ENCODE data around the gene RBMS1. TPM values are rescaled to one million over a fixed set of nuclear protein-coding genes. Genes with fewer than 3 reads are reported as not detected.

The RBMS1 gene
- total and polyA plus RNA-seq, 2 donors (not counting 1 experiment from before 2014, with no cell fraction given) = 18.0 to 36.7 TPM

DNA sequence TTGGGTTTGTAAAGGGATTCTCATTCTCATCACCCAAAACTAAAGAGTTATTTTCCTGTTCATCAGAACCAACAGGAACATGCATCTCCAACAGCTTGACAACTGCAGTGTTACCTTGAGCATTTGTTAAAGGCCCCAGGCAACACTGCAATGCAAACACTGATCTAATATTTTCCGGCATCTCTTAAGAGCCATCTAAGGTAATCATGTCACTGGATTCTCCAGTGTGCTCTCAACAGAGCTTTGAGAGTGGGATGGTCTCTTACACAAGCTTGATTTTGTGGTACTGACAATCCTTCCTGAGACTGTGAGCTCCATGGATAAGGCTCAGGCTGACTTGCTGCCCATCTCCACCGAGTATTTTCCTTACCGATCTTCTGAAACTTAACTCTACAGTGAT lies 203.0 kb downstream of the RBMS1 start:
- ATAC-seq (ENCODE audit: low read depth) (no peak), DNase-seq (no peak)
- H3K4me3 Mint-ChIP-seq = no peak overlapping the region
- no peak overlapping the region for H3K27ac Mint-ChIP-seq
- H3K27me3 Mint-ChIP-seq = no peaks in the 10 kb centered on the region
- H3K36me3 ChIP-seq (replicated peaks in 1 of 2; ENCODE audit: control extremely low read depth in 1 of 2, control insufficient read depth in 1 of 2, extremely low read depth in 1 of 2, insufficient read depth in 2 of 2, low read length in 1 of 2) = peaks cover 7 to 24% of the 10 kb centered on the region in 2 experiments
- no peaks in the 10 kb centered on the region for H3K27me3 ChIP-seq (replicated peaks in 1 of 4; ENCODE audit: control extremely low read depth in 1 of 4, control insufficient read depth in 3 of 4, insufficient read depth in 4 of 4, low read length in 3 of 4)
- no peaks in the 10 kb centered on the region for H3K79me2 ChIP-seq (ENCODE audit: control insufficient read depth, insufficient read depth, low read length)
- no peak overlapping the region for H3K4me3 ChIP-seq (ENCODE audit: control extremely low read depth in 1 of 5, extremely low read depth in 1 of 5, insufficient read depth in 1 of 5, low read depth in 2 of 5, low read length in 4 of 5)
- no peak overlapping the region for H3K9ac ChIP-seq (ENCODE audit: low read length)
- no peaks in the 10 kb centered on the region for H3K9me3 Mint-ChIP-seq (ENCODE audit: insufficient read depth)
- H3K4me1 ChIP-seq (ENCODE audit: control insufficient read depth in 2 of 2, insufficient read depth in 2 of 2, low read length in 2 of 2) = no peaks in the 10 kb centered on the region
- ChIA-PET POLR2A (no interaction called here), CTCF (interaction anchor here (1.1 to 2.4 kb wide), 5 partner anchors 20 to 704 kb away, joined by 3 to 9 read pairs (median 3); no protein-coding TSS in a partner anchor)
- no peak overlapping the region for H2AFZ ChIP-seq (ENCODE audit: insufficient read depth, low read depth, low read length, poor library complexity, severe bottlenecking)
- no peak overlapping the region for H3K27ac ChIP-seq (ENCODE audit: low read length in 2 of 2)
- TF ChIP-seq EZH2 (IDR thresholded peaks at IDR 0.05; ENCODE audit: borderline replicate concordance, insufficient read depth, low read depth, low read length, poor library complexity, severe bottlenecking) = no peak
- TF ChIP-seq, protein P1, sequence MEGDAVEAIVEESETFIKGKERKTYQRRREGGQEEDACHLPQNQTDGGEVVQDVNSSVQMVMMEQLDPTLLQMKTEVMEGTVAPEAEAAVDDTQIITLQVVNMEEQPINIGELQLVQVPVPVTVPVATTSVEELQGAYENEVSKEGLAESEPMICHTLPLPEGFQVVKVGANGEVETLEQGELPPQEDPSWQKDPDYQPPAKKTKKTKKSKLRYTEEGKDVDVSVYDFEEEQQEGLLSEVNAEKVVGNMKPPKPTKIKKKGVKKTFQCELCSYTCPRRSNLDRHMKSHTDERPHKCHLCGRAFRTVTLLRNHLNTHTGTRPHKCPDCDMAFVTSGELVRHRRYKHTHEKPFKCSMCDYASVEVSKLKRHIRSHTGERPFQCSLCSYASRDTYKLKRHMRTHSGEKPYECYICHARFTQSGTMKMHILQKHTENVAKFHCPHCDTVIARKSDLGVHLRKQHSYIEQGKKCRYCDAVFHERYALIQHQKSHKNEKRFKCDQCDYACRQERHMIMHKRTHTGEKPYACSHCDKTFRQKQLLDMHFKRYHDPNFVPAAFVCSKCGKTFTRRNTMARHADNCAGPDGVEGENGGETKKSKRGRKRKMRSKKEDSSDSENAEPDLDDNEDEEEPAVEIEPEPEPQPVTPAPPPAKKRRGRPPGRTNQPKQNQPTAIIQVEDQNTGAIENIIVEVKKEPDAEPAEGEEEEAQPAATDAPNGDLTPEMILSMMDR (IDR thresholded peaks at IDR 0.05) = no peak
- intact Hi-C loops (cut with micrococcal nuclease) = no loop called here
- H3K4me1 Mint-ChIP-seq = peaks cover 7% of the 10 kb centered on the region
- 100% methylated on average over 2 of the region's 3 CpGs for WGBS (ENCODE audit: insufficient coverage)
- H3K4me2 ChIP-seq (replicated peaks; ENCODE audit: low read depth, low read length, poor library complexity, severe bottlenecking) = no peak overlapping the region
- H3K9me3 ChIP-seq (ENCODE audit: control extremely low read depth in 1 of 3, control insufficient read depth in 2 of 3, insufficient read depth in 1 of 3, low read length in 2 of 3) = no peaks in the 10 kb centered on the region
- no peaks in the 10 kb centered on the region for H4K20me1 ChIP-seq (ENCODE audit: control insufficient read depth, insufficient read depth, low read length, poor library complexity, severe bottlenecking)

DNA sequence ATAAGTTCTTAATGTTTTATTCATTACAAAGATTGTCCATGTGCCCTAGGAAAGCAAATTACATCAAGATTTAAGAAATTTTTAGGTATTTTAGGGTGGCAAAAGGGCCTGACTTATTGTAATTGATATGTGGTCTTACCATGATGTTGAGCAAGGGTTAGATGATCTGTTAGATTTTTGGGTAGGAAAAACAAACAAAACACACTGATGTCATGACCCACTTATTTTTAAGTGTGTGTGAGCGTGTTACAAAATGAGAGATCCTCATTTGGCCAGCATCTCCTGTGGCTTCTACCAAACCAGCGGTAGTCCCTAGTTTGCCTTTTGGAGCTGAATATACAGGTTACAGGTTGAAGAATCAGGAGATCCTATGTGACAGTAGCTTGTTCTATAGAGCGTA lies 203.8 kb downstream of the RBMS1 start:
- Mint-ChIP-seq H3K4me1 (peaks cover 7% of the 10 kb centered on the region), H3K9me3 (ENCODE audit: insufficient read depth) (no peaks in the 10 kb centered on the region), H3K4me3 (no peak overlapping the region), H3K27ac (no peak overlapping the region), H3K27me3 (no peaks in the 10 kb centered on the region)
- H2AFZ ChIP-seq (ENCODE audit: insufficient read depth, low read depth, low read length, poor library complexity, severe bottlenecking) = no peak overlapping the region
- H3K27ac ChIP-seq (ENCODE audit: low read length in 2 of 2) = no peak overlapping the region
- intact Hi-C loops (cut with micrococcal nuclease) = no loop called here
- no peaks in the 10 kb centered on the region for H4K20me1 ChIP-seq (ENCODE audit: control insufficient read depth, insufficient read depth, low read length, poor library complexity, severe bottlenecking)
- no peak overlapping the region for H3K4me2 ChIP-seq (replicated peaks; ENCODE audit: low read depth, low read length, poor library complexity, severe bottlenecking)
- ChIA-PET POLR2A (no interaction called here), CTCF (interaction anchor here (1.1 to 2.3 kb wide), 4 partner anchors 20 to 705 kb away, joined by 3 to 7 read pairs (median 4); no protein-coding TSS in a partner anchor)
- WGBS (ENCODE audit: insufficient coverage) = 100% methylated on average over 2 of the region's 3 CpGs
- DNase-seq (no peak), ATAC-seq (ENCODE audit: low read depth) (no peak)
- no peaks in the 10 kb centered on the region for H3K79me2 ChIP-seq (ENCODE audit: control insufficient read depth, insufficient read depth, low read length)
- TF ChIP-seq, protein P1 (IDR thresholded peaks at IDR 0.05) = no peak
- TF ChIP-seq EZH2 (IDR thresholded peaks at IDR 0.05; ENCODE audit: borderline replicate concordance, insufficient read depth, low read depth, low read length, poor library complexity, severe bottlenecking) = no peak
- H3K27me3 ChIP-seq (replicated peaks in 1 of 4; ENCODE audit: control extremely low read depth in 1 of 4, control insufficient read depth in 3 of 4, insufficient read depth in 4 of 4, low read length in 3 of 4) = no peaks in the 10 kb centered on the region
- no peak overlapping the region for H3K9ac ChIP-seq (ENCODE audit: low read length)
- peaks cover 7 to 30% of the 10 kb centered on the region in 2 experiments for H3K36me3 ChIP-seq (replicated peaks in 1 of 2; ENCODE audit: control extremely low read depth in 1 of 2, control insufficient read depth in 1 of 2, extremely low read depth in 1 of 2, insufficient read depth in 2 of 2, low read length in 1 of 2)
- no peak overlapping the region for H3K4me3 ChIP-seq (ENCODE audit: control extremely low read depth in 1 of 5, extremely low read depth in 1 of 5, insufficient read depth in 1 of 5, low read depth in 2 of 5, low read length in 4 of 5)
- H3K9me3 ChIP-seq (ENCODE audit: control extremely low read depth in 1 of 3, control insufficient read depth in 2 of 3, insufficient read depth in 1 of 3, low read length in 2 of 3) = no peaks in the 10 kb centered on the region
- no peaks in the 10 kb centered on the region for H3K4me1 ChIP-seq (ENCODE audit: control insufficient read depth in 2 of 2, insufficient read depth in 2 of 2, low read length in 2 of 2)
